ENCODE data around the gene LIX1L.

Gene LIX1L

GRCh38 chr1:145951526-145951925 is 6.3 kb downstream of the LIX1L start:
- no peak for DNase-seq (ENCODE audit: low read depth)
- TF ChIP-seq CTCF (IDR thresholded peaks at IDR 0.05; ENCODE audit: low read depth, low read length, missing control alignments) = no peak
- H3K4me3 ChIP-seq (ENCODE audit: low read depth, low read length) = no peak overlapping the region
- in situ Hi-C loops (cut with HindIII; ENCODE audit: low sequenced_read_pairs) = no loop called here

GRCh38 chr1:145949219-145949618 is 8.6 kb downstream of the LIX1L start:
- in situ Hi-C loops (cut with HindIII; ENCODE audit: low sequenced_read_pairs) = no loop called here
- TF ChIP-seq CTCF (IDR thresholded peaks at IDR 0.05; ENCODE audit: low read depth, low read length, missing control alignments) = no peak
- no peak overlapping the region for H3K4me3 ChIP-seq (ENCODE audit: low read depth, low read length)
- DNase-seq (ENCODE audit: low read depth) = no peak

- no peak for TF ChIP-seq CTCF (IDR thresholded peaks at IDR 0.05; ENCODE audit: low read depth, low read length, missing control alignments)
- no peak overlapping the region for H3K4me3 ChIP-seq (ENCODE audit: low read depth, low read length)
- in situ Hi-C loops (cut with HindIII; ENCODE audit: low sequenced_read_pairs) = no loop called here
- DNase-seq (ENCODE audit: low read depth) = no peak
Measured at GRCh38 chr1:145947551-145947950, 10.3 kb downstream of the LIX1L start.

GRCh38 chr1:145946477-145946986 is 11.3 kb downstream of the LIX1L start:
- H3K4me3 ChIP-seq (ENCODE audit: low read depth, low read length) = no peak overlapping the region
- no peak for TF ChIP-seq CTCF (IDR thresholded peaks at IDR 0.05; ENCODE audit: low read depth, low read length, missing control alignments)
- in situ Hi-C loops (cut with HindIII; ENCODE audit: low sequenced_read_pairs) = no loop called here
- no peak for DNase-seq (ENCODE audit: low read depth)

- H3K4me3 ChIP-seq (ENCODE audit: low read depth, low read length) = no peak overlapping the region
- TF ChIP-seq CTCF (IDR thresholded peaks at IDR 0.05; ENCODE audit: low read depth, low read length, missing control alignments) = no peak
- DNase-seq (ENCODE audit: low read depth) = no peak
- in situ Hi-C loops (cut with HindIII; ENCODE audit: low sequenced_read_pairs) = no loop called here
Measured at GRCh38 chr1:145944532-145944931, 13.3 kb downstream of the LIX1L start.

GRCh38 chr1:145942871-145943270 is 14.9 kb downstream of the LIX1L start:
- in situ Hi-C loops (cut with HindIII; ENCODE audit: low sequenced_read_pairs) = no loop called here
- H3K4me3 ChIP-seq (ENCODE audit: low read depth, low read length) = no peak overlapping the region
- no peak for TF ChIP-seq CTCF (IDR thresholded peaks at IDR 0.05; ENCODE audit: low read depth, low read length, missing control alignments)
- DNase-seq (ENCODE audit: low read depth) = no peak

GRCh38 chr1:145942405-145942804 is 15.4 kb downstream of the LIX1L start:
- no peak overlapping the region for H3K4me3 ChIP-seq (ENCODE audit: low read depth, low read length)
- DNase-seq (ENCODE audit: low read depth) = no peak
- TF ChIP-seq CTCF (IDR thresholded peaks at IDR 0.05; ENCODE audit: low read depth, low read length, missing control alignments) = no peak
- in situ Hi-C loops (cut with HindIII; ENCODE audit: low sequenced_read_pairs) = no loop called here

Data from astrocyte of the cerebellum (primary cell).